ENCODE data around the gene SYT5. TPM values are rescaled to one million over a fixed set of nuclear protein-coding genes. Genes with fewer than 3 reads are reported as not detected.

The SYT5 gene
- total RNA-seq, 1 experiment from 2014 or later = 2.3 TPM

- Histone ChIP-seq H3K27me3 (ENCODE audit: insufficient read depth, low read length) (no peaks in the 10 kb centered on the region), H3K9me2 (ENCODE audit: insufficient read depth) (no peaks in the 10 kb centered on the region), H3K4me1 (ENCODE audit: control insufficient read depth in 1 of 2, insufficient read depth in 2 of 2, low read length in 2 of 2) (peaks cover under 1 to 6% of the 10 kb centered on the region in 2 experiments; a peak in 2 of 4 replicates), H3K36me3 (ENCODE audit: control insufficient read depth in 1 of 2, insufficient read depth in 2 of 2, low read length in 2 of 2) (peaks cover 0 to 13% of the 10 kb centered on the region in 2 experiments; a peak in 2 of 4 replicates), H3K9ac (ENCODE audit: low read length) (no peak overlapping the region), H3K27ac (ENCODE audit: low read depth, low read length) (no peak overlapping the region), H2AFZ (ENCODE audit: low read depth, low read length, poor library complexity, severe bottlenecking) (no peak overlapping the region), H3K4me2 (ENCODE audit: low read length) (no peak overlapping the region), H3K79me2 (ENCODE audit: insufficient read depth, low read length) (no peaks in the 10 kb centered on the region), H4K20me1 (ENCODE audit: insufficient read depth) (no peaks in the 10 kb centered on the region), H3K4me3 (replicated peaks in 1 of 2; ENCODE audit: low read depth in 1 of 2, low read length in 2 of 2) (no peak overlapping the region), H3K9me3 (ENCODE audit: control insufficient read depth in 1 of 2, insufficient read depth in 1 of 2, low read depth in 1 of 2, low read length in 2 of 2) (no peaks in the 10 kb centered on the region)
- ChIA-PET CTCF (interaction anchor here (0.8 to 1.2 kb wide), 4 partner anchors 10 to 48 kb away, joined by 3 to 4 read pairs (median 4); no protein-coding TSS in a partner anchor), POLR2A (no interaction called here), RAD21 (ENCODE audit: low non-redundant PET in 1 of 2, low total read pairs in 2 of 2, uncharacterized antibody in 2 of 2, unreplicated experiment in 2 of 2) (interaction anchor here in 1 of 2 experiments (0.5 kb wide), 1 partner anchor 289 kb away, joined by 3 read pairs; no protein-coding TSS in a partner anchor)
- ATAC-seq (no peak), DNase-seq (ENCODE audit: low read depth, low spot score) (no peak)
- no peak for TF ChIP-seq EZH2phosphoT487 (IDR thresholded peaks at IDR 0.05; ENCODE audit: borderline replicate concordance)
- no peak for TF ChIP-seq EGR1 (IDR thresholded peaks at IDR 0.05; ENCODE audit: low read depth)
- TF ChIP-seq SP1 (IDR thresholded peaks at IDR 0.05; ENCODE audit: low read depth) = no peak
- no peak for TF ChIP-seq RAD21 (IDR thresholded peaks at IDR 0.05; ENCODE audit: low read depth)
- TF ChIP-seq POLR2A (IDR thresholded peaks at IDR 0.05; ENCODE audit: borderline replicate concordance, extremely low read depth, insufficient read depth, insufficient read length) = no peak
- TF ChIP-seq YY1 (IDR thresholded peaks at IDR 0.05; ENCODE audit: extremely low read depth, insufficient replicate concordance, low read depth, low read length) = no peak
- TF ChIP-seq FOSL1 (IDR thresholded peaks at IDR 0.05; ENCODE audit: low read depth) = no peak
- TF ChIP-seq POLR2AphosphoS5 (IDR thresholded peaks at IDR 0.05; ENCODE audit: low read depth, low read length) = no peak
- TF ChIP-seq SIN3A (IDR thresholded peaks at IDR 0.05; ENCODE audit: low read depth) = no peak
- no peak for TF ChIP-seq TCF7L2 (IDR thresholded peaks at IDR 0.05; ENCODE audit: borderline replicate concordance, extremely low read depth, insufficient read depth, insufficient read length)
- no peak for TF ChIP-seq JUND (IDR thresholded peaks at IDR 0.05)
- no peak for TF ChIP-seq MAX (IDR thresholded peaks at IDR 0.05)
- TF ChIP-seq, protein P1, sequence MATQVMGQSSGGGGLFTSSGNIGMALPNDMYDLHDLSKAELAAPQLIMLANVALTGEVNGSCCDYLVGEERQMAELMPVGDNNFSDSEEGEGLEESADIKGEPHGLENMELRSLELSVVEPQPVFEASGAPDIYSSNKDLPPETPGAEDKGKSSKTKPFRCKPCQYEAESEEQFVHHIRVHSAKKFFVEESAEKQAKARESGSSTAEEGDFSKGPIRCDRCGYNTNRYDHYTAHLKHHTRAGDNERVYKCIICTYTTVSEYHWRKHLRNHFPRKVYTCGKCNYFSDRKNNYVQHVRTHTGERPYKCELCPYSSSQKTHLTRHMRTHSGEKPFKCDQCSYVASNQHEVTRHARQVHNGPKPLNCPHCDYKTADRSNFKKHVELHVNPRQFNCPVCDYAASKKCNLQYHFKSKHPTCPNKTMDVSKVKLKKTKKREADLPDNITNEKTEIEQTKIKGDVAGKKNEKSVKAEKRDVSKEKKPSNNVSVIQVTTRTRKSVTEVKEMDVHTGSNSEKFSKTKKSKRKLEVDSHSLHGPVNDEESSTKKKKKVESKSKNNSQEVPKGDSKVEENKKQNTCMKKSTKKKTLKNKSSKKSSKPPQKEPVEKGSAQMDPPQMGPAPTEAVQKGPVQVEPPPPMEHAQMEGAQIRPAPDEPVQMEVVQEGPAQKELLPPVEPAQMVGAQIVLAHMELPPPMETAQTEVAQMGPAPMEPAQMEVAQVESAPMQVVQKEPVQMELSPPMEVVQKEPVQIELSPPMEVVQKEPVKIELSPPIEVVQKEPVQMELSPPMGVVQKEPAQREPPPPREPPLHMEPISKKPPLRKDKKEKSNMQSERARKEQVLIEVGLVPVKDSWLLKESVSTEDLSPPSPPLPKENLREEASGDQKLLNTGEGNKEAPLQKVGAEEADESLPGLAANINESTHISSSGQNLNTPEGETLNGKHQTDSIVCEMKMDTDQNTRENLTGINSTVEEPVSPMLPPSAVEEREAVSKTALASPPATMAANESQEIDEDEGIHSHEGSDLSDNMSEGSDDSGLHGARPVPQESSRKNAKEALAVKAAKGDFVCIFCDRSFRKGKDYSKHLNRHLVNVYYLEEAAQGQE (IDR thresholded peaks at IDR 0.05; ENCODE audit: low read depth) = no peak
- TF ChIP-seq CBX3 (IDR thresholded peaks at IDR 0.05; ENCODE audit: low read depth) = no peak
- TF ChIP-seq CTCF (IDR thresholded peaks at IDR 0.05 in 2 of 3, conservative IDR thresholded peaks at IDR 0.05 in 1 of 3; ENCODE audit: borderline replicate concordance in 1 of 3, insufficient read depth in 1 of 3, low read depth in 2 of 3, low read length in 2 of 3) = no peak
- TF ChIP-seq ZFX (IDR thresholded peaks at IDR 0.05) = no peak
- TF ChIP-seq, protein P2, sequence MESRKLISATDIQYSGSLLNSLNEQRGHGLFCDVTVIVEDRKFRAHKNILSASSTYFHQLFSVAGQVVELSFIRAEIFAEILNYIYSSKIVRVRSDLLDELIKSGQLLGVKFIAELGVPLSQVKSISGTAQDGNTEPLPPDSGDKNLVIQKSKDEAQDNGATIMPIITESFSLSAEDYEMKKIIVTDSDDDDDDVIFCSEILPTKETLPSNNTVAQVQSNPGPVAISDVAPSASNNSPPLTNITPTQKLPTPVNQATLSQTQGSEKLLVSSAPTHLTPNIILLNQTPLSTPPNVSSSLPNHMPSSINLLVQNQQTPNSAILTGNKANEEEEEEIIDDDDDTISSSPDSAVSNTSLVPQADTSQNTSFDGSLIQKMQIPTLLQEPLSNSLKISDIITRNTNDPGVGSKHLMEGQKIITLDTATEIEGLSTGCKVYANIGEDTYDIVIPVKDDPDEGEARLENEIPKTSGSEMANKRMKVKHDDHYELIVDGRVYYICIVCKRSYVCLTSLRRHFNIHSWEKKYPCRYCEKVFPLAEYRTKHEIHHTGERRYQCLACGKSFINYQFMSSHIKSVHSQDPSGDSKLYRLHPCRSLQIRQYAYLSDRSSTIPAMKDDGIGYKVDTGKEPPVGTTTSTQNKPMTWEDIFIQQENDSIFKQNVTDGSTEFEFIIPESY (IDR thresholded peaks at IDR 0.05; ENCODE audit: extremely low read depth, insufficient replicate concordance, low read length) = no peak
- TF ChIP-seq ELF1 (IDR thresholded peaks at IDR 0.05; ENCODE audit: borderline replicate concordance, low read depth) = no peak
- intact Hi-C loops (cut with micrococcal nuclease) = no loop called here
- BruUV-seq (replicated peaks) = TSS peak; percentile 10
Measured at GRCh38 chr19:55136399-55137102, 43.5 kb downstream of the SYT5 start.
